ENCODE measurements around the gene TGM5.

DNA sequence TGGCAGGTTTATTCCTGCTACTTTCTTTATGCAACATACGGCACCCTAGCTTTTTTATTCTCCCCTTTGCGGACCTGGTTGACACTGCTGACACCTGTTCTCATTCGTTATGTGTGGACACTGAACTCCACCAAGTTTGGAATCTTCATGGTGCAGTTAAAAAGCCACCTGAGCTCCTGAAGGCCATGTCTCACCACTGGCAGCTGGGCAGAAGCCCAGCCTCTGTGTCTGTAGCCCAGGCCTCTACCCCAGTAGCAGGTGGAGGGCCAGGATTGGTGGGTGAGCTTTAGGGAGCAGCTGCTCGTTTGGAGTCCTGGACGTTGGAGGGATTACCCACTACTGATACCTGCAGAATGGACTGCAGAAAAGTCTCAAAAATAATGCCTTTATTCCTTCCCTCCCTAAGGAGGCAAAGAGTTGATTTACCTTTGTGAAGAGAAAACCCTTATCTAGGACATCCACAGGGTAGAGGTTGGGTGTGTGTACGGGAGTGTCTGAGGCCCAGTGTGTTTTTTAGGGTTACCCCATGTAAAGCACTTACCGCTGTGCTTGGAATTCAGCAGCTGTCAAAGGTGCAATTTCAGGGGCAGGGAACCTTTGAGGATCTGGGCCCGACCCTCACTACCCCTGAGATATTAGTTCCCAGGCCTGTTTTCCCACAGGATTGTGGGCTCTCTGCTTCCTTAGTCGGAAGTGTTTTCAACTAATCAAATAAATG lies 82.2 kb downstream of the TGM5 start:
- TF ChIP-seq EZH2phosphoT487 (IDR thresholded peaks at IDR 0.05; ENCODE audit: insufficient read depth, low read depth): no peak
- TF ChIP-seq EZH2 (IDR thresholded peaks at IDR 0.05; ENCODE audit: insufficient read depth, poor library complexity, severe bottlenecking): no peak
